Stimulated activated CD4-positive, alpha-beta T cell treated with anti-CD3 and anti-CD28 coated beads, Interleukin-15, amount 100 ng/mL, for 24 hours (primary cell): ENCODE data around the gene KIF2C.
"Not testable (repeated sequence)": the region's sequence is repeated elsewhere in the genome, so short reads cannot be mapped to it uniquely, and the experiment has no call there.

Experiments used
- DNase-seq: peaks from one replicate; pipeline ENCODE4 v3.0.0-alpha.2; 2020

The KIF2C gene

GRCh38 chr1:44739307-44740178, at the start of gene KIF2C:
TSS of gene KIF2C (plus strand) at chr1:44739837. CDS start at chr1:44739933, 96 bp downstream.
- DNase-seq, result peak; percentile 99

GRCh38 chr1:44693159-44693558, 46.5 kb upstream of the KIF2C start:
- DNase-seq, result no peak

GRCh38 chr1:44693900-44694299, 45.7 kb upstream of the KIF2C start:
- DNase-seq, result no peak

- no peak for DNase-seq
These were observed 44.7 kb upstream of the KIF2C start for GRCh38 chr1:44694863-44695478.

- DNase-seq, result no peak
These were observed 44.0 kb upstream of the KIF2C start for GRCh38 chr1:44695671-44696070.

GRCh38 chr1:44696101-44696500, 43.5 kb upstream of the KIF2C start:
- no peak for DNase-seq

- peak; percentile 47 for DNase-seq
These were observed 42.8 kb upstream of the KIF2C start for GRCh38 chr1:44696789-44697345.

GRCh38 chr1:44698138-44698537, 41.5 kb upstream of the KIF2C start:
- DNase-seq, result no peak

GRCh38 chr1:44699375-44699774, 40.3 kb upstream of the KIF2C start:
- DNase-seq, result not testable (repeated sequence)

GRCh38 chr1:44700573-44700972, 39.1 kb upstream of the KIF2C start:
- no peak for DNase-seq

- DNase-seq, result no peak
These were observed 38.5 kb upstream of the KIF2C start for GRCh38 chr1:44701141-44701573.

- no peak for DNase-seq
These were observed 34.2 kb upstream of the KIF2C start for GRCh38 chr1:44705470-44705869.

GRCh38 chr1:44705938-44706337, 33.7 kb upstream of the KIF2C start:
- DNase-seq, result no peak

- DNase-seq, result no peak
These were observed 32.3 kb upstream of the KIF2C start for GRCh38 chr1:44707112-44707881.

GRCh38 chr1:44707959-44708831, 31.4 kb upstream of the KIF2C start:
- peak; percentile 52 for DNase-seq

GRCh38 chr1:44713321-44713781, 26.3 kb upstream of the KIF2C start:
- no peak for DNase-seq

GRCh38 chr1:44714532-44714931, 25.1 kb upstream of the KIF2C start:
- no peak for DNase-seq

- peak; percentile 72 for DNase-seq
These were observed 24.6 kb upstream of the KIF2C start for GRCh38 chr1:44714944-44715571.

GRCh38 chr1:44717156-44717555, 22.5 kb upstream of the KIF2C start:
- no peak for DNase-seq

- no peak for DNase-seq
These were observed 22.0 kb upstream of the KIF2C start for GRCh38 chr1:44717653-44718052.

GRCh38 chr1:44718091-44718490, 21.5 kb upstream of the KIF2C start:
- no peak for DNase-seq

GRCh38 chr1:44719318-44719717, 20.3 kb upstream of the KIF2C start:
- no peak for DNase-seq
